Measurements from ENCODE around the gene COL18A1. TPM values are rescaled to one million over a fixed set of nuclear protein-coding genes. Genes with fewer than 3 reads are reported as not detected.
"Not testable (repeated sequence)": the region's sequence is repeated elsewhere in the genome, so short reads cannot be mapped to it uniquely, and the experiment has no call there.

Gene COL18A1
- total RNA-seq, 1 donor from 2014 or later = 515 TPM

GRCh38 chr21:45361033-45361997 lies 43.6 kb upstream of the COL18A1 start:
- H3K27me3 Mint-ChIP-seq (ENCODE audit: unreplicated experiment) = no peaks in the 10 kb centered on the region
- no peak for TF ChIP-seq CTCF (IDR thresholded peaks at IDR 0.05)
- H3K9me3 Mint-ChIP-seq (ENCODE audit: unreplicated experiment) = no peaks in the 10 kb centered on the region
- no peak overlapping the region for H3K4me3 Mint-ChIP-seq (ENCODE audit: unreplicated experiment)
- H3K27ac Mint-ChIP-seq (ENCODE audit: unreplicated experiment) = peak overlapping the region; percentile 66
- no peaks in the 10 kb centered on the region for H3K36me3 Mint-ChIP-seq (ENCODE audit: unreplicated experiment)
- H3K4me1 Mint-ChIP-seq (ENCODE audit: unreplicated experiment) = peaks cover 63% of the 10 kb centered on the region
- no peak for DNase-seq (ENCODE audit: extremely low spot score, unreplicated experiment)

- no peak for DNase-seq (ENCODE audit: extremely low spot score, unreplicated experiment)
- Mint-ChIP-seq H3K4me1 (ENCODE audit: unreplicated experiment) (peaks cover 69% of the 10 kb centered on the region), H3K27me3 (ENCODE audit: unreplicated experiment) (no peaks in the 10 kb centered on the region), H3K4me3 (ENCODE audit: unreplicated experiment) (no peak overlapping the region), H3K36me3 (ENCODE audit: unreplicated experiment) (no peaks in the 10 kb centered on the region), H3K9me3 (ENCODE audit: unreplicated experiment) (no peaks in the 10 kb centered on the region), H3K27ac (ENCODE audit: unreplicated experiment) (peak overlapping the region; percentile 66)
- no peak for TF ChIP-seq CTCF (IDR thresholded peaks at IDR 0.05)
Measured at GRCh38 chr21:45362077-45362747, 42.8 kb upstream of the COL18A1 start.

- peaks cover 72% of the 10 kb centered on the region for H3K4me1 Mint-ChIP-seq (ENCODE audit: unreplicated experiment)
- H3K27ac Mint-ChIP-seq (ENCODE audit: unreplicated experiment) = peak overlapping the region; percentile 99
- no peak for DNase-seq (ENCODE audit: extremely low spot score, unreplicated experiment)
- TF ChIP-seq CTCF (IDR thresholded peaks at IDR 0.05) = no peak
- no peaks in the 10 kb centered on the region for H3K9me3 Mint-ChIP-seq (ENCODE audit: unreplicated experiment)
- H3K4me3 Mint-ChIP-seq (ENCODE audit: unreplicated experiment) = no peak overlapping the region
- H3K27me3 Mint-ChIP-seq (ENCODE audit: unreplicated experiment) = no peaks in the 10 kb centered on the region
- H3K36me3 Mint-ChIP-seq (ENCODE audit: unreplicated experiment) = no peaks in the 10 kb centered on the region
Measured at GRCh38 chr21:45362748-45363145, 42.2 kb upstream of the COL18A1 start.

GRCh38 chr21:45363272-45363671 lies 41.7 kb upstream of the COL18A1 start:
- H3K9me3 Mint-ChIP-seq (ENCODE audit: unreplicated experiment); H3K36me3 Mint-ChIP-seq (ENCODE audit: unreplicated experiment); H3K27me3 Mint-ChIP-seq (ENCODE audit: unreplicated experiment); H3K4me3 Mint-ChIP-seq (ENCODE audit: unreplicated experiment); DNase-seq (ENCODE audit: extremely low spot score, unreplicated experiment): not testable (repeated sequence)
- H3K4me1 Mint-ChIP-seq (ENCODE audit: unreplicated experiment) = peaks cover 76% of the 10 kb centered on the region
- peak overlapping the region; percentile 99 for H3K27ac Mint-ChIP-seq (ENCODE audit: unreplicated experiment)

- H3K9me3 Mint-ChIP-seq (ENCODE audit: unreplicated experiment) = no peaks in the 10 kb centered on the region
- no peaks in the 10 kb centered on the region for H3K27me3 Mint-ChIP-seq (ENCODE audit: unreplicated experiment)
- no peak for TF ChIP-seq CTCF (IDR thresholded peaks at IDR 0.05)
- peaks cover 77% of the 10 kb centered on the region for H3K4me1 Mint-ChIP-seq (ENCODE audit: unreplicated experiment)
- H3K27ac Mint-ChIP-seq (ENCODE audit: unreplicated experiment) = peak overlapping the region; percentile 99
- H3K36me3 Mint-ChIP-seq (ENCODE audit: unreplicated experiment) = no peaks in the 10 kb centered on the region
- peak overlapping the region; percentile 58 for H3K4me3 Mint-ChIP-seq (ENCODE audit: unreplicated experiment)
- peak; percentile 90 for DNase-seq (ENCODE audit: extremely low spot score, unreplicated experiment)
Measured at GRCh38 chr21:45363921-45364467, 41.0 kb upstream of the COL18A1 start.

All from osteocyte (in vitro differentiated cells).